Activated CD8-positive, alpha-beta memory T cell treated with anti-CD3 and anti-CD28 coated beads, Interleukin-2, amount 10 ng/mL, durations not matched to agents 7 days and 5 days (primary cell): ENCODE data around the gene LENG9. TPM values are rescaled to one million over a fixed set of nuclear protein-coding genes. Genes with fewer than 3 reads are reported as not detected.
"Not testable (repeated sequence)": the region's sequence is repeated elsewhere in the genome, so short reads cannot be mapped to it uniquely, and the experiment has no call there.

ENCODE experiments used
- ATAC-seq: fragments of 150-1000 bp; cut with Tn5 transposase; one replicate; pipeline ENCODE4 v1.10.0; 2021; ENCODE audit warnings: moderate library complexity
- CTCF ChIA-PET: fragments of 350-600 bp; sonication (Branson Sonifier 250); formaldehyde crosslinking; loops from one replicate; lab custom pipeline; 2021; ENCODE audit warnings: antibody characterized with exemption; lab: Charles Lee
- DNase-seq: peaks from one replicate; pipeline ENCODE4 v3.0.0-alpha.2; 2020
- H3K27ac Mint-ChIP-seq: one replicate; pipeline ENCODE4 v1.8.0; 2021; ENCODE audit warnings: mild to moderate bottlenecking, mixed read lengths
- H3K27me3 Mint-ChIP-seq: one replicate; pipeline ENCODE4 v1.8.0; 2021; ENCODE audit warnings: mixed read lengths
- H3K36me3 Mint-ChIP-seq: one replicate; pipeline ENCODE4 v1.8.0; 2021; ENCODE audit warnings: mild to moderate bottlenecking, mixed read lengths
- H3K4me1 Mint-ChIP-seq: one replicate; pipeline ENCODE4 v1.8.0; 2021; ENCODE audit warnings: mixed read lengths
- H3K4me3 Mint-ChIP-seq: one replicate; pipeline ENCODE4 v1.8.0; 2021; ENCODE audit warnings: mild to moderate bottlenecking, moderate library complexity, mixed read lengths
- H3K9me3 Mint-ChIP-seq: one replicate; pipeline ENCODE4 v1.8.0; 2022; ENCODE audit warnings: low read depth, mixed read lengths
- total RNA-seq, 2 experiments: library from RNA; stranded (reverse); gene quantifications; one replicate each; pipeline ENCODE4 v1.2.3, GENCODE V29; 2021

The LENG9 gene
- total RNA-seq, 2 experiments from 2014 or later: 6.3 to 7.2 TPM

DNA sequence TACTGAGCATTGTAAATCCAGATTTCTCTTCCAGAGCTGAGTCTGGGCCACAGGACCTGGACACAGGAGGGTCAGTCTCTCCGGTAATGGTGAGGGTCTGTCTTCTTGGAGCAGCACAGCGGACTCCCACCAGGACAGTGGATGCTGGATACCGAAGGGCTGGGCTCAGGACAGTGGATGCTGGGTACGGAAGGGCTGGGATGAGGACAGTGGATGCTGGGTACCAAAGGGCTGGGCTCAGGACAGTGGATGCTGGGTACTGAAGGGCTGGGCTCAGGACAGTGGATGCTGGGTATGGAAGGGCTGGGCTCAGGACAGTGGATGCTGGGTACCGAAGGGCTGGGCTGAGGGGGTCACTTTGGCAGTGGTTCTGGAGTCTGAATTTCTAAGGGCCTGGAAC, 29.5 kb upstream of the LENG9 start:
- H3K36me3 Mint-ChIP-seq, ATAC-seq, H3K4me3 Mint-ChIP-seq, H3K4me1 Mint-ChIP-seq, H3K9me3 Mint-ChIP-seq, DNase-seq, CTCF ChIA-PET: not testable (repeated sequence)
- Mint-ChIP-seq H3K27me3 (peaks cover 51% of the 10 kb centered on the region), H3K27ac (peak overlapping the region; percentile 8)

DNA sequence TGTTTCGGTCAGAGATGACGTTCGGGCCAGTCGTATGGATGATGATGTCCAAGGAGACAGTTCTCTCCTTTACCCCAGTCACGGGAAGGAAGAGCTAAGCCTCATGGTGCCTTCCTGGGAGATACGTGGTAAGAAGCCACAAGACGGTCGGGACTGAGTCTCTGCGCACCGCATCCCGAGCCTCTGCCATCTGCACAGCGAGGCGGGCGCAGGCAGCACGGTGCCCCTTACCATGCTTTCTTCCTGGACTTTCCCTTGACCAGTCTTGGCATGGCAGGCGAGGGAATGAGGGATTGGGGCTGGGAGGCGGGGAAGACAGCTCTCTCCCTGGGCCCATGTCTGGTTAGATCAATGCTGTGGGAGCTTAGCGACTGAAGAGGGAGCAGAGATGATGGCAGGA, 29.0 kb upstream of the LENG9 start:
- peaks cover 1% of the 10 kb centered on the region for H3K4me1 Mint-ChIP-seq
- no peak for DNase-seq
- no peak overlapping the region for H3K27ac Mint-ChIP-seq
- no peaks in the 10 kb centered on the region for H3K9me3 Mint-ChIP-seq
- no peak overlapping the region for H3K4me3 Mint-ChIP-seq
- CTCF ChIA-PET: no interaction called here
- no peaks in the 10 kb centered on the region for H3K36me3 Mint-ChIP-seq
- ATAC-seq: no peak
- H3K27me3 Mint-ChIP-seq: peaks cover 47% of the 10 kb centered on the region

DNA sequence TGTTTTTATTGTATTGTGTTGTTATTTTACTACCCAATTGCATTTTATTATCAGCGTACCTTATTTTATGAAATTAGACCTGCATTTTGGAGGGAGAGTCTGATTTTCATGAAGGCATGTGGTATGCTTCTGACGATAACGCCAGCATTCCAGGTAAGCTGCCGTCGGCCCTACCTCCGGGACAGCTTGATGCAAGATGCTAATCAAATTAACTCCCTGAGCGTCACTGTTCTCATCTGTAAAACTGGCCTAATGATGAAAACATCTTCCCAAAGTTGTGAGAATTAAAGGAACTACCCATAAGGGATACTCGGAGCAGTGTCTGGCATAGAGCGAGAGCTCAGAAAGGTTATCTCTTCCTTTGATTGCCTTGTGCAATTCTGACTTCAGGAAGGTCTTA, 26.2 kb upstream of the LENG9 start:
- H3K27ac Mint-ChIP-seq: no peak overlapping the region
- DNase-seq (no peak), ATAC-seq (no peak)
- CTCF ChIA-PET: no interaction called here
- no peaks in the 10 kb centered on the region for H3K9me3 Mint-ChIP-seq
- peaks cover 8% of the 10 kb centered on the region for H3K4me1 Mint-ChIP-seq
- H3K36me3 Mint-ChIP-seq: no peaks in the 10 kb centered on the region
- H3K27me3 Mint-ChIP-seq: peaks cover 34% of the 10 kb centered on the region
- H3K4me3 Mint-ChIP-seq: no peak overlapping the region

DNA sequence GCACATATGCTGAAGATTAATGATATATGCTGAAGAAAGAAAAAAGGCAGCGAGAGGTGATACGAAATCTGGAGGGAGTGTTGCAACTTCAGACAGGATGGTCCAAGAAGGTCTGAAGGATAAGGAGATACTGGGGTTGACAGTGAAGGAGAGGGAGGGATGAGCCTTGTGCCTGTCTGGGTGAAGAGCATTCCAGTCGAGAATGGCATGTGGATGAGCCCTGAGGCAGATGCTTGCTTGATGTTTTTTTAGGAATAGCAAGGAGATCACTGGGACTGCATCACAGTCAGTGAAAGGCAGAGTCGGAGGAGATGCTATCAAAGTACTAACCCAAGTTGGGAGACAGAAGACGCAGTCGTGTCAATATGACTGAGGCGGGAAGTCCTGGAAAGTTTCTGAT, 25.8 kb upstream of the LENG9 start:
- Mint-ChIP-seq H3K4me1 (peaks cover 8% of the 10 kb centered on the region), H3K27ac (no peak overlapping the region), H3K4me3 (no peak overlapping the region), H3K9me3 (no peaks in the 10 kb centered on the region), H3K27me3 (peaks cover 36% of the 10 kb centered on the region), H3K36me3 (no peaks in the 10 kb centered on the region)
- ATAC-seq (no peak), DNase-seq (no peak)
- CTCF ChIA-PET: no interaction called here

DNA sequence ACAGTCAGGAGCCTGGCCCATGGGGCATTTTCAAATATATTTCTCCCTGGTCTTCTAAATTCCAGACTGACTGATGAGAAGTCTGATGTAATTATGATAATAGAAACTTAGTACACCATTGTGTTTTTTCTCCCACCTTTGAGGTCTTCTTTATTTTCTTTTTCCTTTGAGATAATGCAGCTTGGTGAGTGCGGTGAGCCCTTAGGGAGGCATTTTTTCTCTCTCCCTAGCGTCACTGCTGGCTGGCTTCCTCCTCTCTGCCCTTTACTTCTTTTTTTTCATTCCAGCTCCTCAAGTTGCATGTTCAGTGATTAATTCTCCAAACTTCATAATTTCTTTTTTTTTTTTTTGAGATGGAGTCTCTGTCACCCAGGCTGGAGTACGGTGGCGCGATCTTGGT, 22.3 kb upstream of the LENG9 start:
- H3K36me3 Mint-ChIP-seq: no peaks in the 10 kb centered on the region
- H3K27ac Mint-ChIP-seq: no peak overlapping the region
- ATAC-seq: no peak
- CTCF ChIA-PET: interaction anchor here (0.7 to 1.2 kb wide), 4 partner anchors 38 to 327 kb away, joined by 3 read pairs; no protein-coding TSS in a partner anchor
- H3K9me3 Mint-ChIP-seq: no peaks in the 10 kb centered on the region
- no peak overlapping the region for H3K4me3 Mint-ChIP-seq
- no peak for DNase-seq
- peaks cover 40% of the 10 kb centered on the region for H3K27me3 Mint-ChIP-seq
- H3K4me1 Mint-ChIP-seq: peaks cover 22% of the 10 kb centered on the region

DNA sequence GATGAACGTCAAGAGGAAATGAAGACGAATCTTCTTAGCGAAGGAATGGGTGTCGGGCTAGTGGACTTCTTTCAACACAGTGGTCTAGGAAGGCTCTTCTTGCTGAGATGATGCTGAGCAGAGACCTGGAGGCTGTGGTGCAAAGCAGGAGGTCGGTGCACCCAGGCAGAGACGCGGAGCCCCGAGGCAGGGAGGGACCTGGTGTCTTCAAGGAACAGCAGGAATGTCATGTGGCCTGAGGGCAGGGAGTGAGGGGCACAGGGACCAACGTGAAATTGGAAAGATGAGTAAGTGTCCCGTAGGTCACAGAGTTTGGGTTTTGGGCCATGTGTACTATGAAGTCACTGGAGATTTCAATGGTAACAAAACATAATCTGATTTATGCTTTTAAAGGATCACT, 20.9 kb upstream of the LENG9 start:
- no peak for ATAC-seq
- Mint-ChIP-seq H3K27ac (no peak overlapping the region), H3K27me3 (peaks cover 36% of the 10 kb centered on the region), H3K4me3 (no peak overlapping the region), H3K9me3 (no peaks in the 10 kb centered on the region), H3K4me1 (peaks cover 33% of the 10 kb centered on the region), H3K36me3 (no peaks in the 10 kb centered on the region)
- CTCF ChIA-PET: no interaction called here
- no peak for DNase-seq

DNA sequence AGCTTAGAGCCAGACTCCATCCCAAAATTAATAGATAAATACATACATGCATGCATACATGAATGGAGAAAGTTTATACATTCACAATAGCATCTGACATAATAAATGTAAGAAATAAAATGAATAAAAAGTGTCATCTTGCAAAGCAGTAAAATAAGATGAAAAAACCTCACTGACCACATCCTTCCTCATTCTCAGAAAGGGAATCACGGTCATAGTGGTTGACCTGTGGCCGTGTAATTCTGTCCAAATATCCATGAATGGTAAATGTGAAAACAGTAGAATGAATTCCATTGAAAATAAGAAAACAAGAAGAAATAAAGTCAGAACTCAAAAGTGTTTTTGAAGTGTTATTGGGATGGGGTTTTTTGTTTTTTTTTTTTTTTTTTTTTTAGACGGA, 19.3 kb upstream of the LENG9 start:
- Mint-ChIP-seq H3K27ac (no peak overlapping the region), H3K4me3 (no peak overlapping the region), H3K36me3 (no peaks in the 10 kb centered on the region), H3K4me1 (peaks cover 36% of the 10 kb centered on the region), H3K27me3 (peaks cover 40% of the 10 kb centered on the region), H3K9me3 (no peaks in the 10 kb centered on the region)
- DNase-seq (no peak), ATAC-seq (no peak)
- CTCF ChIA-PET: interaction anchor here (1.2 to 6.6 kb wide), 3 partner anchors 10 to 191 kb away, joined by 3 to 76 read pairs (median 3); partner anchors contain the start of gene CDC42EP5

DNA sequence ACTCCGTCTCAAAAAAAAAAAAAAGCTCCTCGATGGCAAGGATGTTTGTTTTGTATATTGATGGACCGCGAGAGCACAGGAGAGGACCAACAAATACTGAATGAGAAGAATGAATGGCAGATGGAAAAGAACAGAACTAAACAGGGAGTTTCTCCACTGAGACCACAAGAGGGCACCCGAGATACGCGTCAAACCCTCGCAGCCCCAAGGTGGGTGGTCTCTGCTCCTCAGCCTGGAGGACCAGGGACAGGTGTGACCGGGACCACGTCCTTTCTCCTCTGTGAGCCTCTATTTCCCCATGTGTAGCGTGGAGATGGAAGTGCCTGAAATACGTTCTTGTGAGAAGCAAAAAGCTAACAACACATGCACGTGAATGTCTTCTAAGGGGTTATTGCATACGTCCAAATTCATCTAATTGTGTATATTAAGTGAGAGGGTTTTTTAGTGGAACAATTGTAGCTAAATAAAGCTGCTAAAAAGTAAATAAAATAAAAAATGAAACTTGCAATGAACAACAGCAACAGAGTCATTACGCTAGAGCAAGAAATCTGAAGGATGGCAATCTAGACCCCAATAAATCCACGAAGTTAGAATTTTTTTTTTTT, 17.9 kb upstream of the LENG9 start:
- no peak overlapping the region for H3K27ac Mint-ChIP-seq
- CTCF ChIA-PET: interaction anchor here (0.6 to 6.6 kb wide), 16 partner anchors 17 to 222 kb away, joined by 3 to 76 read pairs (median 4); no protein-coding TSS in a partner anchor
- peak; percentile 70 for ATAC-seq
- H3K9me3 Mint-ChIP-seq: no peaks in the 10 kb centered on the region
- DNase-seq: no peak
- peaks cover 51% of the 10 kb centered on the region for H3K27me3 Mint-ChIP-seq
- H3K36me3 Mint-ChIP-seq: no peaks in the 10 kb centered on the region
- no peak overlapping the region for H3K4me3 Mint-ChIP-seq
- peaks cover 36% of the 10 kb centered on the region for H3K4me1 Mint-ChIP-seq

DNA sequence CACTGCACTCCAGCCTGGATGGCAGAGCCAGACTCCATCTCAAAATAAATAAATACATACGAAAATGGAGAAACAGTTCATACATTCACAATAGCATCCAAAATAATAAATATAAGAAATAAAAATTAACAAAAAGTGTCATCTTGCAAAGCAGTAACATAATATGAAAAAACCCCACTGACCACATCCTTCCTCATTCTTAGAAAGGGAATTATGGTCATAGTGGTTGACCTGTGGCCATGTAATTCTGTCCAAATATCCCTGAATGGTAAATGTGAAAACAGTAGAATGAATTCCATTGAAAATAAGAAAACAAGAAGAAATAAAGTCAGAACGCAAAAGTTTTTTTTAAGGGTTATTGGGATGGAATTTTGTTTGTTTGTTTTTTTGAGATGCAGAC, 16.5 kb upstream of the LENG9 start:
- DNase-seq: no peak

DNA sequence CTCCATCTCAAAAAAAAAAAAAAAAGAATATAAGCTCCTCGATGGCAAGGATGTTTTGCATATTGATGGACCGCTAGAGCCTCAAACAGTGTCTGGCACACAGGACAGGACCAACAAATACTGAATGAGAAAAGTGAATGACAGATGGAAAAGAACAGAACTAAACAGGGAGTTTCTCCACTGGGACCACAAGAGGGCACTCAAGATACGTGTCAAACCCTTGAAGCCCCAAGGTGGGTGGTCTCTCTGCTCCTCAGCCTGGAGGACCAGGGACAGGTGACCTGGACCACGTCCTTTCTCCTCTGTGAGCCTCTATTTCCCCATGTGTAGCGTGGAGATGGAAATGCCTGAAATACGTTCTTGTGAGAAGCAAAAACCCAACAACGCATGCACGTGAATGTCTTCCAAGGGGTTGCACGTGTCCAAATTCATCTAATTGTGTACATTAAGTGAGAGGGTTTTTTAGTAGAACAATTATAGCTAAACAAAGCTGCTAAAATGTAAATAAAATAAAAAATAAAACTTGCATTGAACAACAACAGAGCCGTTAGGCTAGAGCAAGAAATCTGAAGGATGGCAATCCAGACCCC, 15.2 kb upstream of the LENG9 start:
- DNase-seq (no peak), ATAC-seq (peak; percentile 55)
- Mint-ChIP-seq H3K27ac (no peak overlapping the region), H3K9me3 (no peaks in the 10 kb centered on the region), H3K4me3 (no peak overlapping the region), H3K27me3 (peaks cover 41% of the 10 kb centered on the region), H3K4me1 (peaks cover 28% of the 10 kb centered on the region), H3K36me3 (no peaks in the 10 kb centered on the region)
- CTCF ChIA-PET: interaction anchor here (0.6 to 6.6 kb wide), 9 partner anchors 13 to 202 kb away, joined by 3 to 76 read pairs (median 4); partner anchors contain the start of gene LENG9

More for the DNA sequence above, 16.5 kb upstream of the LENG9 start:
- H3K27me3 Mint-ChIP-seq: peaks cover 46% of the 10 kb centered on the region
- no peak for ATAC-seq
- no peaks in the 10 kb centered on the region for H3K36me3 Mint-ChIP-seq
- no peak overlapping the region for H3K4me3 Mint-ChIP-seq
- no peaks in the 10 kb centered on the region for H3K9me3 Mint-ChIP-seq
- CTCF ChIA-PET: interaction anchor here (1.2 to 6.6 kb wide), 5 partner anchors 11 to 197 kb away, joined by 3 to 76 read pairs (median 7); no protein-coding TSS in a partner anchor
- peaks cover 29% of the 10 kb centered on the region for H3K4me1 Mint-ChIP-seq
- no peak overlapping the region for H3K27ac Mint-ChIP-seq

DNA sequence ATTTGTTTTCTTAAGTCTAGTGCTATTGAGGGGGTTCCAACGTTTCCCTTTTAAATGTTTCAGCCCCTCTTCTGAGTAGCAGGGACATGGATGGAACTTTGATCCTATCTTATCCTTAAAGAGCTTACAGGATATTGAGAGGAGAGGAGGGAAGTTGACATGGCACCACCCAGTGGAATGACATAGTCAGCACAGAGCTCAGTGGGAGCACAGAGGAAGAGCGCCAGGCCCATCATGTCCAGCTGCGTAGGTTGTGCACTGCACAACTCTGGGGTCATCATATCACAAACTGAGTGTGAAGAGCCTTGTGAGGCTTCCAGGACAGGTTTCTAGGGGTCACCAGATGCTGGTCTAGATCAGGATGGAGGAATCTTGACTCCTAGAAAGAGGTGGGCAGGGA, 14.1 kb upstream of the LENG9 start:
- DNase-seq (no peak), ATAC-seq (no peak)
- no peaks in the 10 kb centered on the region for H3K9me3 Mint-ChIP-seq
- H3K27me3 Mint-ChIP-seq: peaks cover 46% of the 10 kb centered on the region
- CTCF ChIA-PET: interaction anchor here (0.7 to 6.6 kb wide), 4 partner anchors 14 to 685 kb away, joined by 4 to 76 read pairs (median 5); partner anchors contain the start of gene LENG9
- H3K4me3 Mint-ChIP-seq: no peak overlapping the region
- no peak overlapping the region for H3K27ac Mint-ChIP-seq
- H3K36me3 Mint-ChIP-seq: no peaks in the 10 kb centered on the region
- H3K4me1 Mint-ChIP-seq: peaks cover 24% of the 10 kb centered on the region

DNA sequence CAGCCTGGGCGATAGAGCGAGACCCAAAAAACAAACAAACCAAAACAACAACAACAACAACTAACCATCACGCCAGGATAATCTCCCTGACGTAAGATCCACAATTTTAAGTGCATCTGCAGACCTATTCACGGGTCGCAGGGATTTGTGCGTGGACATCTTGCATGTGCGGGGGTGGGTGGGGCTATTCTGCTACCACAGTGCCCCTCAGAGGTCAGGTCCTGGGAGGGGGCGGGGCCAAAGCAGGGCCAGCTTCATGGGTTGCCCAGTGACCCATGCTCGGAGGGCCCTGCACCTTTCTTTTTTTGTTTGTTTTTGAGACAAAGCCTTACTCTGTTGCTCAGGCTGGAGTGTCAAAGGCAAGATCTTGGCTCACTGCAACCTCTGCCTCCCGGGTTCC, 12.1 kb upstream of the LENG9 start:
- CTCF ChIA-PET: interaction anchor here (0.7 to 1.2 kb wide), 2 partner anchors 199 to 205 kb away, joined by 3 read pairs; no protein-coding TSS in a partner anchor
- peaks cover 16% of the 10 kb centered on the region for H3K4me1 Mint-ChIP-seq
- peaks cover 43% of the 10 kb centered on the region for H3K27me3 Mint-ChIP-seq
- no peak overlapping the region for H3K4me3 Mint-ChIP-seq
- no peaks in the 10 kb centered on the region for H3K36me3 Mint-ChIP-seq
- DNase-seq (no peak), ATAC-seq (no peak)
- no peak overlapping the region for H3K27ac Mint-ChIP-seq
- no peaks in the 10 kb centered on the region for H3K9me3 Mint-ChIP-seq

DNA sequence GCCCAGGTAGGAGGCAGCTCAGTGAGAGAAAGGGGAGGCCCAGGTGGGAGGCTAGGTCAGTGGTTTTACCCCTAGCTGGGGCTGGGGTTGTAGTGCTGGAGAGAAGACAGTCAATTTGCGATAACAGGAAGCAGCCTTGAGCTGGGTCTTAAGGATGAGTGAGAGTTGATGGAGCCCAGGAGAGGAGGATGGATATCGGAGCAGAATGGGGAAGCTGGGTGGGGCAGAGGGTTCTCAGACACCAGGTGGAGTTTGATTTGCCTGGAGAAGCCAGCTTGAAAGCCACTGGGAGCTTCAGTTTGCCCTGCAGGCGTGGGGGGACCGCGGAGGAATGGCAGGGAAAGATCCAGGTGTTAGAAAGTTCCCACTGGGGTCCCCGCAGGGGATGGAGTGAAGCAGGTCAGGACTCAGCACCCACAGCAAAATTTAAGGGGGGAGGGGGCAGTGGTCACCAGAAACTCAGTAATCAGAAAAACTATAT, 10.4 kb upstream of the LENG9 start:
- H3K9me3 Mint-ChIP-seq: no peaks in the 10 kb centered on the region
- ATAC-seq (no peak), DNase-seq (no peak)
- no peak overlapping the region for H3K27ac Mint-ChIP-seq
- H3K4me1 Mint-ChIP-seq: peaks cover 7% of the 10 kb centered on the region
- H3K4me3 Mint-ChIP-seq: no peak overlapping the region
- no peaks in the 10 kb centered on the region for H3K36me3 Mint-ChIP-seq
- H3K27me3 Mint-ChIP-seq: peaks cover 53% of the 10 kb centered on the region
- CTCF ChIA-PET: interaction anchor here (1.2 to 1.9 kb wide), 2 partner anchors 201 to 203 kb away, joined by 3 to 7 read pairs; no protein-coding TSS in a partner anchor
